Measurements from ENCODE around the gene IL21R.
"Not testable (repeated sequence)": the region's sequence is repeated elsewhere in the genome, so short reads cannot be mapped to it uniquely, and the experiment has no call there.

Gene IL21R

GRCh38 chr16:27377666-27378485 is 24.1 kb upstream of the IL21R start:
- DNase-seq: no peak

DNA sequence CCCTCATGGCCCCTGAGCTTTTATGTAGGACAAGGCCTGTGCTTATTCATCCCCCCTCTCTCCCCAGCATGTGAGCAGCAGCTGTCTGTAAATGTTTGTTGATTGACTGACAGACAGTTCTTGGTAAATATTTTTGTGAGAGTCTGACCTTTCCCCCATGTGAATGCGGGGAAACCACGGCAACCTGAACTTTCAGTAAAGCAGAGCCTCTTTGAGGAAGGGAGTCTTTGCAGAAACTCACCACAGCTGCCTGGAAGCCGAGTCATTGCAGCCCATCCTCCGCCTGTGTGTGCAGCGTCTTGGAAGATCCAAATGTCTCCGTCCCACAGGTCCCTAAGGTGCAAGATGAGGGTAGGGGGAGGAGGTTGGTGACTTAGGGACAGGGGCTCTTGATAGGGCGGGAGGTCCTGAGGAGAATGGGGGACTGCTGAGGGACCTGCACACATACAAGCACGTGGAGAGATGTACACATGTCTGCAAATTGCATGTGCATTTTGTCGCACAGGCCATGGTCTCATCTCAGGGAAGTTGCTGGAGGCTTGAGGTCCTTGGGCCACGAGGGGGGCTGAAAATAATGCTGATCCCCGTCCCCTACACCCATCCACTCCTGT is 23.0 kb upstream of the IL21R start:
- DNase-seq: no peak

GRCh38 chr16:27379919-27380318 is 22.1 kb upstream of the IL21R start:
- no peak for DNase-seq

DNA sequence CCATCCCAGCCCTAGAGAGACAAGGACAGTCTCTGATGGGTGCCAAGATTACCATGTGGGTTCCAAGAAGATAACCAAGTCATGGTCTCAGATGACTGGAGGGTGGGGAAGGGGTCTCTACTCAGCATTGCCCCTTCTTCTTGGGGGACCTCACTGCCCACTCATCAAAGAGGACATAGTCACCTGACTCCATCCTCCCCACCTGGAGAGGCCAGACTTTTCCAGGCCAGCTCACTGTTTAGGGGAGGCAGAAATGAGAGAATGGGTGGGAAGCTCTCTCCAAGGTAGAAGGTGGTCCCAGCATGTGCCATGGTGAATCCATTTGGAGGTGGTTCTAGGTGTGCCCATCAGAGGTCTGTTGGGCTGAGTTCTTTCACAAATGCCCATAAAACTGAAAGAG is 20.7 kb upstream of the IL21R start:
- DNase-seq: no peak

GRCh38 chr16:27381974-27382855 is 19.8 kb upstream of the IL21R start:
- DNase-seq: no peak

DNA sequence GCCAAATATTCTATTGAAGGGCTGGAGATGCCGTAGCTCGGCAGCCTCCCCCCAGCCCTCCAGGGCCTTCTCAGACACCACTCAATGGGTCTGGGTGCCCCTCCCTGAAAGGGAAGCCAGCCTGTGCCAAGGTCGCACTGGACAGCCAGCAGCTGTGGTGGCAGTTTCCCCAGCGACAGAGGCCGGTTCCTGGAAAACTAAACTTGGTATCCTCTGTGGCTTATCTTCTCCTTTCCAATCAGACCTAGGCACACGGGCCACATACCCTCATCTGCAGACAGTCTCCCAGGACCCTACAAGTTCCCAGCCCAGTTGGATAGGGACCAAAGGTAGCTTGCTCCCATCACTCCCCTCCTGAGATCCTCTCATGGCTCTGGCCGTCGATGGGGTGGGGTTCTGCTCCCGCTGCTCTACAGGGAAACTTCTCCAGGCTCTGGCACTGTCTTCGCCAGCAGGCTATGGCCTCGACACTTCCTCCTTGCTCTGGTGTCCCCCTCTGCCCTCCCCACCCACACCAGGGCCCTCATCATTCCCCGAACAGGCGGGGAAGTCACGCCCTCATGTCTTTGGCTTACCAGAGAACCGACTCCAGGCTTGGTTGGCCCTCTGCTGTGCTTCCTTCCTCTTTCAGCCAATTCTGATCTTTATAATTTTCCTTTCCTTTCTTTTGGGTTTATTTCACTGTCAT is 18.3 kb upstream of the IL21R start:
- DNase-seq: no peak

GRCh38 chr16:27384425-27384824 is 17.5 kb upstream of the IL21R start:
- DNase-seq: no peak

- no peak for DNase-seq
Observed at GRCh38 chr16:27385398-27385797, 16.6 kb upstream of the IL21R start.

DNA sequence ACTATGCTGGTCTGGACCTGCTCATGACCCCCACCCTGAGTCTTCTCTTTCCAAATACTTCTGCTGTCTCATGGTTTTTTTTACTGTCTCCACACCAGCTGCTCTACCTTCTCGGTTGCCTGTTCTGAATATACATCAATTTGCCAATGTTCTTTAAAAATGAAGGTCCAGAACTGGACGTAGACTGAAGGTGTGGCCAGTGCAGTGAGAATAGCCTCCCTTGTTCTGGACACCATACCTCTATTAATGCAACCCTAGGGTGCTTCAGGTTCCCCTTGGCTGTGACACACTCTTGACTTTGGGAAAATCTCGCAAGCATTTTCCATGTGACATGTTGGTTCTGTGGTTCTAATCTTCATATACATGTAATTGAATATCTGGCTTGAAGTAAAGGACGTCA is 15.3 kb upstream of the IL21R start:
- no peak for DNase-seq

GRCh38 chr16:27387724-27388123 is 14.2 kb upstream of the IL21R start:
- no peak for DNase-seq

- no peak for DNase-seq
Observed at GRCh38 chr16:27389272-27389961, 12.6 kb upstream of the IL21R start.

- DNase-seq: no peak
Observed at GRCh38 chr16:27390151-27390550, 11.8 kb upstream of the IL21R start.

DNA sequence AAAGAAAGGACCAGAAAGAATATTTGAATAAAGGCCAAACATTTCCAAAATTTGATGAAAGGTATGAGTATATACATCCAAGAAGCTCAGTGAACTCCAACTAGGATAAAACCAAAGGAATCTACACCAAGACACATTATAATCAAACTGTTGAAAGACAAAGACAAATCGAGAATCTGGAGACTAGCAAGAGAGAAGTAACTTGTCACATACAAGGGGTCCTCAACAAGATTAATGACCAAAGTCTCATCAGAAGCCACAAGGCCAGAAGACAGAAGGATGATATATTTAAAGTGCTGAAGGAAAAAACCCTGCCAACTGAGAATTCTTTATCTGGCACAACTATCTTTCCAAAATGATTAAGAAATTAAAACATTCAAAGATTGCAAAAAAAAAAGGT is 9.3 kb upstream of the IL21R start:
- DNase-seq: no peak

GRCh38 chr16:27394516-27394915 is 7.5 kb upstream of the IL21R start:
- no peak for DNase-seq

- not testable (repeated sequence) for DNase-seq
Observed at GRCh38 chr16:27398341-27398893, 3.6 kb upstream of the IL21R start.

DNA sequence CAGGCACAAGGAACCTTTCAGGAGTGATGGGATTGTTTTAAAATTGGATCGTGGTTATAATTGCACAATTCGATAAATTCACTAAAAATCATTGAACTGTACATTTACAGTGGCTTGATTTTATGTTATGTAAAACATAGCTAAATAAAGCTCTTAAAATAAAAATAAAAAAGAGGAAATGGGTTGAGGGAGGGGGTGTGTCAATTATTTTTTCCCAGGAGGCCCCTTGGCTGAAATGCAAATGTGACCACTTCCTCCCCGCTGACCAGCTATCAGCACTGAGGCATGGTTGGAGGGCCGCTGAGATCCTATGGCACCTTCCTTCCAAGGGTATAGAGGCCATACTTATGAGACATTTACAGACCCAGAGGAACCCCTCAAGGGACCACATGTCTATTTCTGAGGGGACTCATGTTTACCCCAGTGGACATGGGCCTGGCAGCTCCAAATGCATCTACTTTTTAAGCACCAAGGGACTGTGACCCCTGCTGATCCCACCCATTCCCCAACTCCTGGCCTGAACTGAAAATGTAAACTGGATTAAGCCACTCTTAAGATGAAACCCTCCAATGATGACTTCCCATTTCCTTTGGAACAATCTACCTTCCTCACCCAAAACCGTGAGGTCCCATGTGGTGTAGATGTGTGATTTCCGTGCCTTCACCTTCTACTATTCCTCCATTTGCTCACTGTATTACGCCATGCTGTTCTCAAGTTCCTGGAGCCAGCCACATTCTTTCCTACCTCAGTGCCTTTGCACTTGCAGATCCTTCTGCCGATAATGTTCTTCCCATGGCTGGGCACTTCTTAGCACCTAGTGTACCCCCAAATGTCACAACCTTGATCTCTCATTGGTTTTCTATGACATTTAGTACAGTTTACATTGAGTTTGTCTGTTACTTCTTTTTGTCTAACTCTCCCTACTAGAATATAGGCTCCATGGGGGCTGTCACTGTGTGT is 2.8 kb upstream of the IL21R start:
- DNase-seq: no peak

DNA sequence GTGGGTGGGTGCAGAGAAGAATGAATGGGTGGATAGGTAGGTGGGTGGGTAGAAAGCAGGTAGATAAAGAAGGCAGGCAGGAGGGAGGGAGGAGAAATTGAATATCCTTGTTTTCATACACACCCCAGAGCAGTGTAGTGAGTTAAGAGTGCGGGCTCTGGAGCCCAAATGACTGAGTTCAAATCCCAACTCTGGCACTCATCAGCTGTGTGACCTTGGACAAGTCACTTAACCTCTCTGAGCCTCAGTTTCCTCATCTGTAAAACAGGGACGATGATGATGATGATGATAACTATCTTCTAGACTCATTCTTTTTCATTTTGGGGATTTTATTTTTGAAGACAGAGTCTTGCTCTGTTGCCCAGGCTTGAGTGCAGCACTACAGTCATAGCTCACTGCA is 2.0 kb upstream of the IL21R start:
- no peak for DNase-seq

DNA sequence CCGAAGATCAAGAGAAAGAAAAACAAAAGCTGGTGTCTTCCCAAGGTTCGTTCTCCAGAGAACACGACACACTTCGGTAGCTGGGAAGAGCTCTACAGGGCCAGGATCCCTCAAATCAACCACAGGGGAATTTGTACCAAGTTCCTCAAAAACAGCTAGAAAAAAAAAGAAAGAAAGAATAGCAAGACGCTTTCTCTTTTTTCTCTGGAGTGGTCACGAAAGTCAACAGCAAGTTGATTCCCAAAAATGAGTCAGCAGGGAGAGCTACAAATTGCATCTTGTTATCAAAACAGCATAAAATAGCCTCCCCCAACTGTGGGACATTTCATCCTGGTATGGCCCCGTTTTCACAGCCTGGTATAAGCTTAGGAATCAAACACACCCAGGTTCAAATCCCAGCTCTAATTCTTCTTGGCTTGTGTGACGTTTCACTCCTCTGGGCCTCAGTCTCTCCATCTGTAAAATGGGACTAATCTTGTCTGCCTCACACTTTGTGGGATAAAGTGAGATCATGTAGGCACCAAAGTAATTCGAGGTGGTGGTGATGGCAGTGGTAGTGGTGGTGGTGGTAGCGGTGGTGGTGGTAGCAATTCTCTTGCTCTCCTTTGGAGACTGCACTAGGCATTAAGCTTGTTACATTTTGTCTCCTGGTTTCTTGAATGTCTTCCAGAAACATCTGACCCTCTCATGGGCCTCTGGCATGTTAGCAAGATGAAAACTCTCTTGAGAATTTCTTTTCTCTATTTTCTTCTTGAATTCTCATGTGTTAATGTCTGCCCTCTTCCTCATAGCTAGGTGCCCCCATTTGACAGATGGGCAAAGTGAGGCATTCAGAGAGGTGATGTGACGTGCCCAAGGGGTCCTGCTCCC is 988 bp upstream of the IL21R start:
- DNase-seq: no peak

DNA sequence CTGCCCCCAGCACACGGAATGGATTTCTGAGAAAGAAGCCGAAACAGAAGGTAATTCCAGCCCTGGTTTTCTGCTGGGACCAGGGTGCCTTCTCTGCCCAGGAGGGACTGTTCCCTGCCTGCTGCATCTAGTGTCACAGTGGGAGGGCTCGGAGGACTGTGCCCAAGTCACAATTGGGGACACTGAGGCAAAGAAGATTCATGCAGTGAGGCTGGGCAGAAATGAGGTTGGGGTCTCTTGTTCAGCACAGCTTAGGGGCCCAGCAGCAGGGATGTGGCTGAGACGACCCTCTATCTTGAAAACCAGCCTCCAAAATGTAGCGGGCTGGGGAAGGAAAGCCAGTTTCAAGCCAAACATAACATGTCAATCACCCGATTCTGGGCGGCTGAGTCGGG is 592 bp downstream of the IL21R start:
- no peak for DNase-seq
